ENCODE data around the gene ANKRD30A. TPM values are rescaled to one million over a fixed set of nuclear protein-coding genes. Genes with fewer than 3 reads are reported as not detected.
"Not testable (repeated sequence)": the region's sequence is repeated elsewhere in the genome, so short reads cannot be mapped to it uniquely, and the experiment has no call there.

Gene ANKRD30A
- total RNA-seq, 4 donors from 2014 or later: 0.13 TPM; not detected in 3

DNA sequence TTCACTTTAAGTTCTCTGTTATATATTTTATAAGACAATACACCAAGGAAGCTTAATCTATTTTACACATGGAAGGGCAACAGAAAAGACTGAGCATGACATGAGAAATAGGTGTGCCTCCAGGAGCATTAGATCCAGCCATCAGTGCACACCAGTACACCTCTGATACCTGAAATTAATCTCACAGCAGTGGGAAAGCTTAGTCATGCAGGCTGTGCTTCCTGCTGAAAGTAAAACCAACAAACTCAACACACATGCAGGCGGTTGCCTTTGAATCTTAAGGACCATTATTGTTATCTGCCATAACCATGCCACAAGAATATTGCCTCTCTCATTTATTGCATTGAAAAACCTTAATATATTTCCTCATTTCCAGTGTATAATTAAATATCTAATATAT lies 16.4 kb upstream of the ANKRD30A start:
- Histone ChIP-seq H3K27ac (no peak overlapping the region), H3K9me3 (no peaks in the 10 kb centered on the region), H3K27me3 (no peaks in the 10 kb centered on the region), H3K4me3 (replicated peaks in 1 of 3) (no peak overlapping the region), H3K4me1 (no peaks in the 10 kb centered on the region), H3K36me3 (no peaks in the 10 kb centered on the region)
- no peak for DNase-seq
- TF ChIP-seq, protein P1, sequence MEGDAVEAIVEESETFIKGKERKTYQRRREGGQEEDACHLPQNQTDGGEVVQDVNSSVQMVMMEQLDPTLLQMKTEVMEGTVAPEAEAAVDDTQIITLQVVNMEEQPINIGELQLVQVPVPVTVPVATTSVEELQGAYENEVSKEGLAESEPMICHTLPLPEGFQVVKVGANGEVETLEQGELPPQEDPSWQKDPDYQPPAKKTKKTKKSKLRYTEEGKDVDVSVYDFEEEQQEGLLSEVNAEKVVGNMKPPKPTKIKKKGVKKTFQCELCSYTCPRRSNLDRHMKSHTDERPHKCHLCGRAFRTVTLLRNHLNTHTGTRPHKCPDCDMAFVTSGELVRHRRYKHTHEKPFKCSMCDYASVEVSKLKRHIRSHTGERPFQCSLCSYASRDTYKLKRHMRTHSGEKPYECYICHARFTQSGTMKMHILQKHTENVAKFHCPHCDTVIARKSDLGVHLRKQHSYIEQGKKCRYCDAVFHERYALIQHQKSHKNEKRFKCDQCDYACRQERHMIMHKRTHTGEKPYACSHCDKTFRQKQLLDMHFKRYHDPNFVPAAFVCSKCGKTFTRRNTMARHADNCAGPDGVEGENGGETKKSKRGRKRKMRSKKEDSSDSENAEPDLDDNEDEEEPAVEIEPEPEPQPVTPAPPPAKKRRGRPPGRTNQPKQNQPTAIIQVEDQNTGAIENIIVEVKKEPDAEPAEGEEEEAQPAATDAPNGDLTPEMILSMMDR (IDR thresholded peaks at IDR 0.05): no peak
- TF ChIP-seq POLR2A (IDR thresholded peaks at IDR 0.05): no peak
- intact Hi-C loops (cut with DNase I): no loop called here
- WGBS, 2 donors: 68 to 84% methylated on average over 1 of the region's 1 CpG

GRCh38 chr10:37124532-37124931 lies 866 bp upstream of the ANKRD30A start:
- Histone ChIP-seq H3K4me3 (replicated peaks in 1 of 3) (no peak overlapping the region), H3K36me3 (no peaks in the 10 kb centered on the region), H3K4me1 (no peaks in the 10 kb centered on the region), H3K9me3 (no peaks in the 10 kb centered on the region), H3K27me3 (no peaks in the 10 kb centered on the region), H3K27ac (no peak overlapping the region)
- intact Hi-C loops (cut with DNase I): no loop called here
- TF ChIP-seq, protein P1 (IDR thresholded peaks at IDR 0.05): no peak
- no peak for TF ChIP-seq POLR2A (IDR thresholded peaks at IDR 0.05)
- no peak for DNase-seq
- WGBS, 2 donors: 92 to 93% methylated on average over 20 to 21 of the region's 21 CpGs

DNA sequence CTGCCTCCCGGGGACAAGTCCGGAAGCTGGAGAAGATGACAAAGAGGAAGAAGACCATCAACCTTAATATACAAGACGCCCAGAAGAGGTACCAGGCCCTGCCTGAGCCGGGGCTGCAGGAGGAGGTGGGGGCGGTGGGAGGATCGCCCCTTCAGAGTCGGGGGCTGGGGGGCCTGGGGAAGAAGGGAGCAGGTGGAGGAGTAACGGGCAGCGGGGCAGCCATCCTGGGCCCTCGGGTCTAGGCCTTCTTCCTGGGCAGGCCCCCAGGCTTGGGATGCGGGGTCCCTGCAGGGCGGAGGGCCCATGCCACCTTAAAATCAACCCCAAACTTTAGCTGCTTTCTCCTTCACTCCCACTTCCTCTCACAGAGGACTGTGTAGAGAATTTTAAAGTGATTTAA lies 523 bp downstream of the ANKRD30A start:
- intact Hi-C loops (cut with DNase I): no loop called here
- Histone ChIP-seq H3K27me3 (no peaks in the 10 kb centered on the region), H3K4me3 (replicated peaks in 1 of 3) (no peak overlapping the region), H3K36me3 (no peaks in the 10 kb centered on the region), H3K9me3 (no peaks in the 10 kb centered on the region), H3K27ac (no peak overlapping the region), H3K4me1 (no peaks in the 10 kb centered on the region)
- WGBS, 2 donors: 91 to 92% methylated on average over 12 of the region's 12 CpGs
- DNase-seq: no peak
- TF ChIP-seq, protein P1 (IDR thresholded peaks at IDR 0.05): no peak
- TF ChIP-seq POLR2A (IDR thresholded peaks at IDR 0.05): no peak

DNA sequence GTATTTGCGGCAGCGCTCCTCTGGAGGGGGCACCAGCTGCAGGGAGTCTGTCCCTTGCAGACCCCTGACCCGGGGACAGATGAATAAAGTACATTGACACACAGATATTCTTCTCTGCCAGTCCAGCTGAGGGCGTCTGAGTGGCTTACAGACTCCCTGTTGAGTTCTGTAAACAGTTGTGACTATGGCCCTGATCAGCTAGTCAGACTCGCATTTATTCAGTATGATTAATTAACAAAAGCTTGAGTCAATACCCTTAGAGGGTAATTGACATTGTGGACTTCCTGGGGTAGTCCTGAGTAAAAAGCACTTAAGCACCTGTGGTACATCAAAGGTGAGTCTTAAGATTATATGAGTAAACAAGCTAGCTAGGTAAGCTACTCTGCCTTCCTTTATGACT lies 21.0 kb downstream of the ANKRD30A start:
- H3K4me1 ChIP-seq: no peaks in the 10 kb centered on the region
- 20 to 21% methylated on average over 5 of the region's 5 CpGs for WGBS, 2 donors
- no peak for DNase-seq
- no peak for TF ChIP-seq POLR2A (IDR thresholded peaks at IDR 0.05)
- TF ChIP-seq, protein P1 (IDR thresholded peaks at IDR 0.05): no peak
- intact Hi-C loops (cut with DNase I): no loop called here
- H3K9me3 ChIP-seq: no peaks in the 10 kb centered on the region
- H3K4me3 ChIP-seq (replicated peaks in 1 of 3): no peak overlapping the region
- H3K36me3 ChIP-seq: no peaks in the 10 kb centered on the region
- H3K27ac ChIP-seq: no peak overlapping the region
- no peaks in the 10 kb centered on the region for H3K27me3 ChIP-seq

- H3K27ac ChIP-seq; H3K9me3 ChIP-seq; H3K36me3 ChIP-seq; H3K4me1 ChIP-seq; DNase-seq; H3K27me3 ChIP-seq; H3K4me3 ChIP-seq (replicated peaks in 1 of 3); intact Hi-C loops (cut with DNase I): not testable (repeated sequence)
- WGBS, 2 donors: 80 to 81% methylated on average over 4 of the region's 4 CpGs
Measured at GRCh38 chr10:37162430-37162829, 37.0 kb downstream of the ANKRD30A start.

DNA sequence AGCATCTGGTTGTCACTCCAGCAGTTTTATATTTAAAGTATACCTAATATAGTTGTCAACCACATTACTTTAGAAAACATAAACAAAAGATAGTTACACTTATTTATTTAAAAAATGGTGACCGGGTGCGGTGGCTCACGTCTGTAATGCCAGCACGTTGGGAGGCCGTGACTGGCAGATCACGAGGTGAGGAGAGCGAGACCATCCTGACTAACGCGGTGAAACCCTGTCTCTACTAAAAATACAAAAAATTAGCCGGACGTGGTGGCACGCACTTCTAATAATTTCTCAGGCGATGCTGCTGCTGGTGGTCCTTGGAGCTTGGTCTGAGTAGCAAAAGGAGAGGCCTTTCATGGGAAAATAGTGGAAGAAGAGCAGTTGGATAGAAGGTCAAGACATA lies 46.5 kb downstream of the ANKRD30A start:
- 90% methylated on average over 13 of the region's 13 CpGs; no CpG with 5 or more reads in 1 of the 2 donors for WGBS, 2 donors
- H3K27me3 ChIP-seq; H3K27ac ChIP-seq; intact Hi-C loops (cut with DNase I); H3K4me1 ChIP-seq; DNase-seq; H3K36me3 ChIP-seq; H3K9me3 ChIP-seq; H3K4me3 ChIP-seq (replicated peaks in 1 of 3): not testable (repeated sequence)

- H3K4me1 ChIP-seq; H3K9me3 ChIP-seq; H3K27ac ChIP-seq; H3K27me3 ChIP-seq; H3K4me3 ChIP-seq (replicated peaks in 1 of 3); DNase-seq; H3K36me3 ChIP-seq; intact Hi-C loops (cut with DNase I): not testable (repeated sequence)
- 60 to 74% methylated on average over 4 of the region's 4 CpGs for WGBS, 2 donors
Measured at GRCh38 chr10:37178296-37178695, 52.9 kb downstream of the ANKRD30A start.

DNA sequence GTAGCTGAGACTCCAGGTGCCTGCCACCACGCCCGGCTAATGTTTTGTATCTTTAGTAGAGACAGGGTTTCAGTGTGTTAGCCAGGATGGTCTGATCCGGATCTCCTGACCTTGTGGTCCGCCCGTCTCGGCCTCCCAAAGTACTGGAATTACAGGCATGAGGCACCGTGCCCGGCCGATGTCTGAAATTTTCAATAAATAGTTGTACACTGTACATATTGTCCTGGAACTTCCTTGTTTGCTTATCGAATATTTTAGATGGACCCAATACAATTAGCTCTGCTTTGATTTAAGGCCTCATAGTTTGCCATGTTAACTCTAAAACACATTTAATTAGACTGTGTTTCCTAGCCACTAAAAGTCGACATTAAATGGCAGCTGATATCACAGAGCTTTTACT lies 57.3 kb downstream of the ANKRD30A start:
- H3K4me1 ChIP-seq; H3K27ac ChIP-seq; H3K36me3 ChIP-seq; DNase-seq; H3K4me3 ChIP-seq (replicated peaks in 1 of 3); intact Hi-C loops (cut with DNase I); H3K27me3 ChIP-seq; H3K9me3 ChIP-seq: not testable (repeated sequence)
- 75 to 84% methylated on average over 2 to 5 of the region's 11 CpGs for WGBS, 2 donors
